NCI-H1930 (cell line): ENCODE results near the gene PRPH.

Experiments
- DNase-seq, 2 experiments: peaks; one replicate each; lab custom pipeline; 2025; lab: John Stamatoyannopoulos, UW

The PRPH gene

DNA sequence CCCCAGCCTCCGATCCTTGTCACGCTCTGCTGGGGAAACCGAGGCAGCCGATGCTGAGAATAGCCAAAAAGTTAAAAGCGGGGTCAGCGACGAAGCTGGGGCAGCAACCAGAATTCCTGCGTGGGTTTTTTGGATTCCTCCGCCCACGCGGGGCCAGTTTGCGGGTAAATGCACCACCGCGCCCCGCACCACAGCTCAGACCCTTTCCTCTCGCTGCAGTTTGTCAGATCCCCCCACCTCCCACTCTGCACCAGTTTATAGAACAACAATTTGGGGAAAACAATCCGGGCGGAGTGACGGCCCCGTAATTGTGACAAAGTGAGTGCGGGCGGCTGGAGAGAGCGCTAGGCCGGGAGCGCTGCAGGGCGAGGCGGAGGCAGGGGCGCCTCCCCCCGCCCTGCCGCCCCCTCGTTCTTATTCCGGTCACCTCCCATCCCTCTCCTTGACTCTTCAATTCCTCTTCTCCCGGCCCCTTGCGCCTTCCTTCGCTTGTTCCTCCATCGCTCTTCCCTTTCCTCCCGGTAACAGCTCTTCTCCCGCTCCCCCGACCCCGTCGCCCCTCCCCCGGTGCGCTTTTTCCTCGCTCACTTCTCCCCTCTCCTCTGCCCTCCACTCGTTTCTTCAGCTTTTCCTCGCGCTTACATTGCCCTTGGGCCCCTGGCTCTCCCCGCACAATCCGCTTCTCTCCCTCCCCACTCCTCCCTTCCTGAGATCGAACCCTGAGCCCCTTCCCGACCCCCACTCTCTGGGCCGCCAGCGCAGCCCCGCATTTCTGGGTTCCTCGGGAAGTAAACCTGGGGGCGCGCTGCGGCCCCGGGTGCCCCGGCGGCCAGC lies 51.1 kb downstream of the PRPH start:
- DNase-seq = no peak

DNA sequence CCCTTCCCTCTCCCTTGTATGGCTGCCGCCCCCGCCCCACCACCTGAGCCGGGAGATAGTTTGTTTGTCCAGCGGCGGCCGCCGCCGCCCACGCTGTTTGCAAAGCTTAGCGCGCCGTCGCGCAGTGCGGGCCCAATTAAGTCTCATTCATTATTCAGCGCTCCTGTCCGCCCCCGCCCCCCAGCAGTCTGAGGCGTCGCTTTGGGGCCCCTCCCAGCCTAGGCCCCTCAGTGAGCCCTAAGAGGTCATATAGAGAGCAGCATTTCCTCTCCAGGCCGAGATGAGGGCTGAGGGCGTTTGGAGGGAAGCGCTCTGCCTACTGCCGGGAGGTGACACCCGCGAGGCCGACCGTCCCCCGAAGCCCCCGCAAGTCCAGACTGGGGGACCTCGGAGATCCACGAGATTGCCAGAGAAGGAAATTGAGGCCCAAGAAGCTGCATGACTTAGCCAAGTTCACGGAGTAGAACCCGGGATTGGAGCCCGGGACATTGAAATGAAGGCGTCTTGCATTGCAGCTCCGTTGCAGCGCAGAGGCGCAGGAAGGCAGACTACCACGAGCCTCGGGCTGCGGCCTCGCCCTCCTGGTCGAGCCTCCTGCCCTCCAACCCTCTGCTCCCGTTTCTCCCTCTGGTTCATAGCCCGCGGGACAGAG lies 51.8 kb downstream of the PRPH start, which contains the start of gene DNAJC22:
Gene DNAJC22, plus strand, starts transcription at position 230 of the 652 bp plus-strand sequence. CDS start 1,985 bp downstream, outside the sequence.
- DNase-seq = peak; percentile 18 to 42

DNA sequence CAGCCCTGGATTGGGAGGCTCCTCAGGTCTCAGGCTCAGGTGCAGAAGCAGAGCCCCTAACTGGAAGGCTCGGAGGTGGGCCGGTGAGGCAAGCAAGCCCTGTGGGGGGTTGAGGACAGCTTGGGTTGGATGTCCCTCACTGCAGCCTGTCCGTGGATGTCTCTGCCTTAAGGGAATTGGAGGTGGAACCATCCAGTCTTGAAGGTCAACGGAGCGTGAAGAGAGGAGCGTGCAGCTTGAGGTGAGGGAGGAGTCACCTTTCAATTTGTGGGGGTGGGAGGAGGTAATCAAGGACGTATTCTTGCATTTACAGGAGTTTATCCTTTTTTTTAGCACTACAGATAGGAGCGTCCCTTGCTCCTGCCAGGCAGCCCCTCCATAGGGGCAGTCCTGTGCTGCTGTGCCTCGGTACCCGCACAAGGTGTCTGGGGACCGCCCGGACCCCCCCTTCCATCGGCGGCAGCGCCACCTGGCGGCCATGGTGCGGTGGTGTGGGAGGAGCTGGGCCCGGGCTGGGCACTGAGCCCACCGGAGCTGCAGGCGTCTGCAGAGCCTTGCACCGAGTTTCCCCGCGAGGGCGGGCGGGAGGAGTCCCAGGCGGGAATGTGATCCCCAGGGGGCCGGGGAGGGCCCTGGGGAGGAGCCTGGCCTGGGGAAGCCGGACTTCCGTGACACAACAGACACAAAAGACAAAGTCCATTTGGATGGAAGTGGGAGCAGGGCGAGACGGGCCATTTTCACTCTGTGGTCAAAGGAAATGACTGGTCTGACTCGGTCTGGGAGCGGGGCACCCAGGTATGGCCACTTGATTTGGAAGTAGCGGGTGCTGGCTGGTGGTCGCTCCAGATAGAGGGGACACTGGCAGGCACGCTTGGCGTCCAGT lies 52.6 kb downstream of the PRPH start:
- DNase-seq = peak; percentile 54 to 71
